GM19043 (cell line): ENCODE data around the gene KCNAB2.
"Not testable (repeated sequence)": the region's sequence is repeated elsewhere in the genome, so short reads cannot be mapped to it uniquely, and the experiment has no call there.

Source experiments
- ATAC-seq: cut with Tn5 transposase; IDR thresholded peaks from one replicate; pipeline ENCODE4 v1.9.1; 2021; ENCODE audit warnings: low read depth; ENCODE audit not compliant: unreplicated experiment

The KCNAB2 gene

DNA sequence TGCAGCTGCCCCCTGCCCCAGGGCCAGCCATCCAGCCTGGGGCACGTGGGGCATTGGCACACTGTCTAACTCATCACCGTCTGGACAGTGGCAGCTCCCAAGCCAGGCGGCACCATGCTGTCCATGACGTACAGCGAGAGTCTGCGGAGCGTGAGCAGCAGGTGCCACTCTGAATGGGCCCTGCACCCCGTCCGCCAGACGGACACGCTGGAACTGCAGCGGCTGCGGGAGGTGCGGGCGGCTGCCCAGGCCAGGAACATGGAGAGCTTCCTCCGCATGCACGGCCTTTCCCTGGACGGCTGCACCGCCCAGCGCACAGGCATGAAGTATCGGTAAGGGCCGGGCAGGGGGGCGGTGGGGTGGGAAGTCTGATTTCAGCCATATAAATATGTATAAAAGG, 5.7 kb downstream of the KCNAB2 start:
- ATAC-seq, result no peak

DNA sequence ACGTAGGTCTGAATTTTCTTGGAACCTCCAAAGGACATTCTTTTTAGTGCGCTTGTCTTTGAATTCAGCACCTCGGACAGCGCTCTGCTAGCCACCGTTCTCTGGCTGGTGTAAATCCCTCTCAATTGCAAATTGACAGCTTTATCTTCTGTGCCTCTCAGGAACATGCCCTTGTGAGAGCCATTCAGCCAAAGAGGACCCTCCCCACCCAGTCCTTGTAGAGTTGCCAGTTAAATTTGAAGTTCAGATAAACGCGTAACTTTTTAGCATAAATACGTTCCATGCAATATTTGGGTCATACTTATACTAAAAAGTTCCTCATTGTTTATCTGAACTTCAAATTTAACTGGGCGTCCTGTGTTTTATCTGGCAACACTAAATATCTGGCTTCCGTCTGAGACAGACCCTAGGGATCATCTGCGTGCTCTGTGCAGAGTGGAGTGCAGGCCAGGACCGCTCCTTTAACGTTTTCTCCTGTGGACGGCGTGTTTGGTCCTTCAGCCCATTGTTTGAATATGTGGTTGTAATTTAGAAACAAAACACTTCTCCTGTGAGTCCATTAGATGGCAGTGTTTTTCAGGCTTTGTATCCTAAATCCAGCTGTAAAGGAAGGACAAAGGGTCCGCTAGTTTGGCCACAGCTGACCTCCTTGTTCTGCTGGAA, 7.0 kb downstream of the KCNAB2 start:
- ATAC-seq, result no peak

DNA sequence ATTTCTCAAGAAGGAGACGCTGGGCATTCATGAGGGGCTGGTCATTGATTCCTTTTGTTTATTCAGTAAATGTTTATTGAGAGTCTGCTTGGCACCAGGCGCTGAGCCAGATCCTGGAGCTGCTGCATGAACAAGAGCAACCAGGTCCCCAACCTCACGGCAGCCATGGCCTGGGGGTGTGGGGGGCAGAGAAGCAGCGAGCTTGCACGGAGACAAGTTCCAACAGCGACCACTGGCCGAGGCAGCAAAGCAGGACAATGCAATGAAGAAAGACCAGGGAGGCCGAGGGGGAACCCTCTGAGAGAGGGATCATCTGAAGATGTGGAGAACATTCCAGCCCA, 7.5 kb downstream of the KCNAB2 start:
- ATAC-seq, result no peak

DNA sequence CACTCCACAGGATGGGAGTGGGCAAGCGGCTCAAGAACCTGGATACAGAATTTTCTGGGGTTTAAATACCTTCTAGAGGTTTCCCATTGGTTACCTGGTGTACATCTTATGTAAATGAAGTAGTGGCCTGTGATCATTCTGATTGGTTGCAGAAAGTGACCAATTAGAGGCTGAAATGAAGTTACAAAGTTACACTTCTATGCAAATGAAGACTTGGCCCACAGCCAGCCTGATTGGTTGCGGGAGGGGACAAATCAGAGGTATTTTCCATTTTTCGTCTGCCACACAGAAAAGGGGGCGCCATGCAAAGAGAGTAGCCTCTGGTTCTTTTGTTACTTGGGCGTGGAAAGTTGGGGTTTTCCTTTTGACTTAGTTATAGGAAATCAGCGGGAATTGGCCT, 8.9 kb downstream of the KCNAB2 start:
- ATAC-seq, result no peak

DNA sequence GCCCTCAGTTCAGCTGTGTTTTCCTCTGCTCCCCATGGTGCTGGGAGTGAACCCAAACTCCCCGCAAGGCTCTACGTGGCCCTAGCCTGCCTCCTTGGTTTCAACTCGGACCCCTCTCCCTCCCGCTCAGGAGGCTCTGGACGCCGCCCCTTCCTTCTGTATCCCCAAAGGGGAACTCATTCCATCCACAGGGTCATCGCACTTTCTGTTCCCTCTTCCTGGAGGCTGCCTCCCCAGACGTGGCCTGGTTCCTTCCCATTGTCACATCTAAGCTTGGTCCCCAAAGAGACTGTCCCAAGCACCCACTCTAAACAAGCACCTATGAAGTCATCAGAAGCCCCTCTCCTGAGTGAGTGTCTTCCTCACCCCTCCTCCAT, 10.9 kb downstream of the KCNAB2 start:
- ATAC-seq, result no peak

DNA sequence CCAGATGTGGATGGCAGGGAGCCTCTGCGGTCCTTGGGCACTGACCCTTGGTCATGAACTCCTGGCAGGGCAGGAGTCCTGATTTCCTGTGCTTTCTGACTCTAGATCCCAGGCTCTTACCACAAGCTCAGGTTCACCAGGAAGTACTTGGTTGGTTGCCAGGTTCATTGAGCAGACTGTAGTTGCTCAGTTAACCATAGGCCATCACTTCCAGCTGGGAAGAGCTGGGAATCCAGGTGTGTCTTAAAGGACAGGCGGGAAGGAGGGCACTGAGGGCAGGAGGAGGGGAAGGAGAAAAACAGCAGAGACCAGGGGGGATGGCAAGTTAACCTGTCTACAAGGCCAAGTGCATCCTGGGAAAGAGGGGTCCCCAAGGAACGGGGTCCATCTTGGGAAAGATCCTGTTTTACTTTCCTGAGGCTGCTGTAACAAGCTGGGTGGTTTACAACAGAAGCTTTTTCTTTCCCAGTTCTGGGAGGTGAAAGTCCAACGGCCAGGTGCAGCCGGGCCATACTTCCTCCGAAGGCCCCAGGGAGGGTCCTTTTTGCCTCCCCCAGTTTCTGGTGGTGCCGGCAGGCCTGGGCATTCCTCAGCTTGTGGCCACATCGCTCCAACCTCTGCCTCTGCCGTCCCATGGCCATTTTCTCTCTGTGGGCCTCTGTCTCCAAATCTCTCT, 11.6 kb downstream of the KCNAB2 start:
- ATAC-seq, result no peak

DNA sequence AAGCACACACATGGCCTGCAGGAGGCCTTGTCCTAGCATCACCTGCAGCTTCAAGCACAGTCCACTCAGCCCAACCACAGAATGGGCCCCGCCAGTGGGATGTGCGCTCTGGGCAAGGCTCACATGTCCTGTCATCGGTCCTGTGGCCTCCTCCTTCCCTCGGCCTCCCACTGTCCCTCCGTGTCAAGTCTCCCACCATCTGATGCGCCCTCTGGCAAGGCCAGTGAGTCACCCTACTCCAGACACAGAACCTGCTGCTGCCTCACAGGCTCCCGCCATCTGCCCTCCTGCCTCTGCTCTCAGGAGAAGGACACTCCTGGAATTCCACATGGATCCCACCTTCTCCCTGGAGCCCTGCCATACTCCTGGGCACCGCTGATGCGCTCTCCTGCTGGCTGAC, 14.2 kb downstream of the KCNAB2 start:
- ATAC-seq, result no peak

DNA sequence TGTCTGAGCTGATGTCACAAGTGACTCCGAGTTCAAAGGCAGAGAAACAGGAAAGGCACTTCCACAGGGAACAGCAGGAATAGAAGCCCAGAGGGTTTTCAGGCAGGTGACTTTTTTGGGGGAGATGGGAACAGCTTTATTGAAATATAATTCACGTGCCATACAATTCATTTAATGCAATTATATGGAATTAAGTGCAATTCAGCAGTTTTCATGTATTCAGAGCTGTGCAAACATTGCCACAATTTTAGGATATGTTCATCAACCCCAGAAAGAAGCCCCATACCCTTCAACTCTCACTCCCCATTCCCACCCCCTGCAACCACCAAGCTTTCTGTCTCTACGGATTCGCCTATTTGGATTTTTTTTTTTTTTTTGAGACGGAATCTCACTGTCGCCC, 17.0 kb downstream of the KCNAB2 start:
- ATAC-seq, result no peak

DNA sequence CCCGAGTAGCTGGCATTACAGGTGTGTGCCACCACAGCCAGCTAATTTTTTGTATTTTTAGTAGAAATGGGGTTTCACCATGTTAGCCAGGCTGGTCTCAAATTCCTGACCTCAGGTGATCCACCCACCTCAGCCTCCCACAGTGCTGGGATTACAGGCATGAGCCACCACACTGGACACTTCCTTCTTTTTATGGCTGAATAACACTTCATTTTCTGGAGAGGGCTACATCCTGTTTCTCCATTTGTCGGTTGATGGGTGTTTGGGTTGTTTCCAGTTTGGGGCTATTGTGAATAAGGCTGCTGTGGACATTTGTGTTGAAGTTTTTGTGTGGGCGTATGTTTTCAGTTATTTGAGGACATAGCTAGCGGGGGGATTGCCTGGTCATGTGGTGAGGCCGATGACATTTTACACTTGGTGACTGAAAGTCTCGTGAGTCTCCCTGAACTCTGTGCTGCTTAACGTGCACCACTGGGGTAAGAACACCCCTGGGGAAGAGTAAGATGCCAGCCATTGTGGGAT, 17.9 kb downstream of the KCNAB2 start:
- not testable (repeated sequence) for ATAC-seq

DNA sequence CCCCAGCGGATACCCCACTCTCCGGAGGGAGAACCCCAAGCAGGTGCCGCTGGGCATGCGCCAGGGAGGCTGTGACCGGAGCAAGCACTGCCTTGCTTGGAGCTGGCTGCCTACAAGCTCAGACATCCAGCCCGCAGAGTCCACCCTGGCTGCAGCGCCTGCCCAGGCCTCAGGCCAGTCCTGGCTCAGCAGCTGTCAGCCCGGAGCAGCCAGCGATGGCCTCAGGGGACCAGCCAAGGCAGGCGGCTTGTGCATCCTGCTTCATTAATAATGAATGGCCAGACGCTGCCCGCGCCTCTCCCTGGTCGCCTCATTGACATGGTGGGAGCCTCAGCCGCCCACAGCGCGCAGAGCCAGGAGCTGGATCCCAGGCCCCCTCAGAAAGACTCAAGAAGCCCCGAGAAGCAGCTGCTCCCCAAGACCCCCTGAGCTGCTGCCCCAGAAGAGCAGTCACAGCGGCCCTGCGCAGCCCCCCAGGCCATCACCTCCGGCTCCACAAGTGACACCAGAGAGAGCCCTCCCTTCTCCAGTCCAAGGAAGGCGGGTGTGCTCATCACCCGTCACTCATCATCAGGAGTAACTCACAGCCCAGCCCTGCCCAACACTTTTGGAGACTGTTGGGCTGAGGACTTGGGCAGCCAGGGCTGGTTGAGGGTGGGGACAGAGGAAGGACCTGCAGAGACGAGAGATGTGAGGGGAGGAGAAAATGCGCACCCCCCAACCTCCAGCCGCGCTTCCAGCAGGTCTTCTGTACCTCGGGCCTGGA, 19.6 kb downstream of the KCNAB2 start:
- ATAC-seq, result no peak

DNA sequence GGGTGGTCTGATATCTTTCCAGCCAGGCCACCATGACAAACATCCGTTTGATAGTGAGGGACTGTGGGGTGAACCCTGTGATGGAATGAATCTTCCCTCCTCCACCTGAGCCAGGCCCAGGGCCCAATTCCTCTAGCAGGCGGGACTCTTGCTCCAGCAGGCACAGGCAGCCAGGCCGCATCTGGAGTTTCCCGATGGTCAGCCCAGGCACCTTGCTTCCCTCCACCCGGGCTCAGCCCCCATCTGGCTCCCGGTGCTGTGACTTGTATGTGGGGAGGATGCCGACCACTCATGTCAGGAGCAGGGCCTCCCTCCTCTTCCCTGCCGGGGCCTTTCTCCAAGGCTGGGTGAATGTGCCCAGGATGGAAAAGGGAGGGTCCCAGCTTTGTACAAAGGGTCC, 21.0 kb downstream of the KCNAB2 start:
- ATAC-seq, result no peak

DNA sequence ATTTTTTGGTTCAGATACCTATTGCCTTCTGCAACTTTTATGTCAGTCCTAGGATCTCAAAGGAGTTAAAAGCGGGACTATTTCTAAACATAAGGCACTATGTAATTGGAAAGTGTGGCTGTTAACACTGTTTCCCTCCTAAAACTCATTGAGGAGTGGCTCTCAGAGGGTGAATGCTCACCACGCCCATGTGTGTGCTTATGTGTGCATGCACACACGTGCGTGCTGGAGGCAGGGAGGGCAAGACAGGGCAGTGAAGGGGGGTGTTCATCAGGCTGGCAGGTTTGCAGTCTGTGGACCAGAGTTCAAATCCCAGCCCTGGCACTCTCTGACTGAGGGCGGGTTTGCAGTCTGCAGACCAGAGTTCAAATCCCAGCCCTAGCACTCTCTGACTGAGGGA, 22.4 kb downstream of the KCNAB2 start:
- no peak for ATAC-seq

DNA sequence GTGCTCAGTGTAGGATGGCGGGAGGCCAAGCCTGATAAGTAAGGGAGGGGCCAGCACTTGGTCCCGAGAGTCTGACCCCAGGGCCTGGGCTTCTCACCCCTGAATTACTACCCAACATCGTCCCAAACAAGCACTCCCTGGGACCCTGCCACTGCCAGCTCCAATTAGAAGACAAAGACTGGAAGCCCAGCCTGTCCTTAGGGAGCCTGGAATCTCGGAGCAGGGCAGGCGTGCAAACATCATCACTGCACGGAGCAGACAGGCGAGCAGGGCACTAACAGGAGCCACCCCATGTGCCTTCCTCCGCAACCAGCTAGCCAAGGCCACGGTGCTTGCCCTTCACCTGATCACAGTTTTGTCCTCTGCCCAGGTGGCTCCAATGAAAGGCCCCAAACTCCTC, 23.2 kb downstream of the KCNAB2 start:
- no peak for ATAC-seq

DNA sequence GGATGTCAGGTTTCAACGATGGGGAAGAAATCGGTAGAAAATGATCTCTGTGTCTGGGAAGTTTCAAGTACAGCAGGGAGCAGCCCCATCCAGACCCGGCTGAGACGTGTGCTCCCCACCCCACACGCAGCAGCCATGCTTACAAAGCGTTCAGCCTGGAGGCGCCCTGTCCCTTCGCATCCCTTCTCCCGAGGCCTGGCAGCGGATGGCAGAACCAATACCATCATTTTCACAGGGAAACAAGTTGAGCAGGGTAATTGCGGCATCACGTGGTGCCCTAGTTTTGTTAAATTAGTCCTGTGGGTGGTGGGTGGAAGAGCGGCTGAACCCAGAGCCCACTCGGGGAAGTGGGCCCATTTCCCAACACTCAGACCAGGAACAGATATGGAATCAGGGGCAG, 23.9 kb downstream of the KCNAB2 start:
- ATAC-seq, result no peak

DNA sequence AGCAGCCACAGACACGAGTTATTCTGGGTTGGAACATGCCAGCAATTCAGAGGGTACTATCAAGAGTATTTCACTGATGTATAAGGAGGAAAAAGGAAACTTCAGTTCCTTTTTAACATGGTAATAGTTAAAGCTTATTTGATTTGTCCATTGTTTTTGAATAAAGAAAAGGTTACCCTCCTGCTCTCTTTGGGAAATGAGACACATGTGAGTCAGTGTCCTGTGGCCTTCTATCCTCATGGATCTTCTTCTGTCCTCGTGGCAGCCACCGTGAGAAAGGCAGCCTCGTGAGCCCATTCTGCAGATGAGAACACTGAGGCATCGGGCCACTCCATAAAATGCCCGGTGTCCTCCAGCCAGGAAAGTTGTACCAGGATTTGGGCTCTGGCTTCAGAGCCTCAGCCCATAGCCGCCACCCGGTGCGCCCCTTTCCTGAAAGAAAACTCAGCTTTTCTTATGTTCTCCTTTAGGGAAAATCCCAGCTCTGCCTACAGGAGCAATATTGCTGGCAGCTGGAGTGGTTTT, 24.8 kb downstream of the KCNAB2 start:
- ATAC-seq, result no peak

DNA sequence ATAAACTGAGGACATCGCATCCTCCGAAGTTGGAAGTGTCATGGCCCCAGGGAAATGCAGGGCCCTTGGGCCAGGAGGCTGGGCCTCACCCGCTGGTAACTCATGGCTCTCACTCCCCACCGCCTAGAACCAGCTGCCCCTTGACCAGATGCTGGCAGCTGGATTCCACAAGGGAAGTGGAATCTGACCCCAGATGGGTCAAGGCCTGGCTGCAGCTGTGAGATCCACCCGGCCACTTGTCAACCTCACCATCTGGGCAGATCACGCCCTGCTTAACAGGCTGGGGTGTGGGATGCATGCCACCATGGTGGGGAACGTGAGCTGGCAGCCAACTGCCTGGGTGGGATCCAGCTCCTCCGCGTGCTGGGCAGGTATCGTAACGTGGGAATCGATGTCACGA, 25.5 kb downstream of the KCNAB2 start:
- no peak for ATAC-seq

DNA sequence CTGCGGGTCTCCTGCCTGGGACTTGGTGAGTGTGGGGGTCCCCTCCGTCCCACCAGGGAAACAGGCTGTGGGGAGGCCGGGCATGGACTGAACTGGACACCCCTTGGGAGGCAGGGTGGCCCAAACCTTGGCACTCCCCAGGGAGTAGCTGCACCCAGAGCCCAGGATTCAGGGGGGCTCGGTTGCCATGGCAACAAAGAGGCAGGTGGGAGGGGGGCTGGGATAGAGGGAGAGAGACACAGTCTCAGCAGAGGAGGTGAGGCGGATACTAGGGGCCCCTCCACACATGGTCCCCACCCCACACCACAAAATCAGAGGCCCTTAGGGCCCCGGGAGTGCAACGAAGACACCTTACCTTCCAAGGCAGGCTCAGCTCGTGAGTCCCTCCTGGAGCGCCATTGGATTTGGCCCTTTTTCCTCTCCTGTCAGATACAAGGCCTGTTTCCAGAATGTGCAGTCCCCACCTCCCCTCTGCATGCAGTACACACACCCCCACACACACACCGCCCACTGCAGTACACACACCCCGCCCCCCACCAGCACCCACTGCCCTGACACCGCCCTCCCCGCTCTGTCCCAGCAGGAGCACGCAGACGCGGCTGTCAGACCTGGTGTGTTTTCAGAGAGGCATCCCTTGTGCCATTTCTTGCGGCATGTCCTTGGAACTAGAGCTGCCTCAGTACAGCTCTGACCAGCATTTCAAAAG, 27.2 kb downstream of the KCNAB2 start:
- ATAC-seq, result no peak

DNA sequence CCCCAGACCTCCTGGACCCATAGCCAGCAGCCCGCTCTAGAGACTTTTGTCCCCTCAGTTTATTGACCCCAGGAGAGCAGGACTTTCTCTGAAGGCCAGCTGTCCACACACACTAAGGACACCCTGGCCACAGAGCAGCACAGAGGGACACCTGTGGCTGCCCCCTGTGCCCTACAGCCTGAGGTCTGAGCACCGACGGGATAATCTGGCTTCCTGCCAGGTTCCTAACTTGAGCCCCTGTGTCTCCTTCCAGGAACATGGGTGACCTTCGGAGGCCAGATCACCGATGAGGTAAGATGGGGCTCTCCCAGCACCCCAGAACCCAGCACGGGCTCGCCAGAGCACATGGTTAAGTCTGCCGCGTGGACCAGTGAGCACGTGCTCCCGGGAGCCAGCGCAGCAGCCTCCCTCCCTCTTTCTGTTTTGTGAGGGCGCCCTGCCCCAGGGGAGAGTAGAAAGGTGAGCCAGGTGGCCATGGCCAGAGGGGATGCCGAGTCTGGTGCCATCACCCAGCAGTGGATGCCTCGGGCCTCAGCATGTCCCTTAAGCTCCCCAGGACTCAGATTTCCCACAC, 27.9 kb downstream of the KCNAB2 start:
- ATAC-seq, result no peak

DNA sequence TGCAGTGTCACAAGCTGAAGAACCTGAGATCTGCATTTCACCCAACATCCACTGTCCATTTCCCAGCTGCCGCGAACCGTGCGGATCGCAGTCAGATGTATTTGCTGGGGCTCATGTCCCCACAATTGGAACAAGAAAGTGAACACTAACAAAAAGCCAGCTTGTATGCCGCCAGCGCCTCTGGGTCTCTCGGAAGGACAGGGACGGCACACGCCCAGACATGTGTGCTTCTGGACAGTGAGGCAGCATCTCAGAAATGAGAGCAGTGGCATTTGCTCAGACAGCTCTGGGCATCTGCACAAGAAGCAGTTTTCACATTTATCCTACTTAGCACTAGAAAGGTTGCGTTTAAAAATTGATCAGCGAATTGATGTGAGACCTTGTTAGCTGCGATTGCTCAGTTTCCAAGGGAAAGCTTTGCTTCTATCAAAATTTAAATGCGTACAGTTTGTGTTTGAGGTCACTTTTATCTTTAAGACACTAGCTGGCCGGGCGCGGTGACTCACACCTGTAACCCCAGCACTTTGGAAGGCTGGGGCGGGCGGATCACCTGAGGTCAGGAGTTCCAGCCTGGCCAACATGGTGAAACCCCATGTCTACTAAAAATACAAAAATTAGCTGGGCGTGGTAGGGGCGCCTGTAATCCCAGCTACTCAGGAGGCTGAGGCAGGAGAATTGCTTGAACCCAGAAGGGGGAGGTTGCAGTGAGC, 28.7 kb downstream of the KCNAB2 start:
- ATAC-seq, result no peak

DNA sequence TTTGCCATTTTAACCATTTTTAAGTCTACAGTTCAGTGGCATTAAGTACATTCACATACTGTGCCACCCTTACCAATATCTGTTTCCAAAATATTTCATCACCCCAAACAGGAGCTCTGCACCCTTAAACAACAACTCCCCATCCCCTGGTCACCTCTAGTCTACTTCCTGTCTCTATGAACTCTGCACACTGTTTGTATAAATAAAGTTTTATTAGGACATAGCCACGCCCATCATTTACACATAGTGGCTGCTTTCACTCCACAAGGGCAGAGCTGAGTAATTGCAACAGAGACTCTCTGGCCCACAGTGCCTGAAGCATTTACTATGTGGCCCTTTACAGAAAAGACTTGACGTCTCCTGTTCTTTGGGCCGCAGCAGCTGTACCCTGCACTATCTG, 30.1 kb downstream of the KCNAB2 start:
- ATAC-seq, result no peak
